Keratinocyte (primary cell): ENCODE data around the gene SLC7A11. TPM values are rescaled to one million over a fixed set of nuclear protein-coding genes. Genes with fewer than 3 reads are reported as not detected.

ENCODE experiments used
- DNase-seq: peaks from one replicate; pipeline ENCODE4 v3.0.0-alpha.2; 2011; ENCODE audit warnings: low read depth, missing footprints, low spot score
- FAIRE-seq: peaks from 2 replicates; lab custom pipeline; 2011; peaks lifted over from hg19 to GRCh38; lab: Jason Lieb, UNC
- H2AFZ ChIP-seq: 2 replicates; pipeline ENCODE4 v1.6.0; 2012; ENCODE audit warnings: low read length, control low read depth, inconsistent platforms; ENCODE audit not compliant: control insufficient read depth
- H3K27ac ChIP-seq: 2 replicates; pipeline ENCODE4 v1.5.1; 2011; ENCODE audit warnings: low read length; ENCODE audit not compliant: control insufficient read depth, insufficient read depth
- H3K27me3 ChIP-seq: 3 replicates; pipeline ENCODE4 v1.6.0; 2011; ENCODE audit warnings: low read length; ENCODE audit not compliant: control insufficient read depth, insufficient read depth; ENCODE audit errors: extremely low read depth
- H3K36me3 ChIP-seq, 2 experiments: 2 replicates in 1 of 2; 3 replicates in 1 of 2; pipeline ENCODE4 v1.5.1; 2011; ENCODE audit warnings: low read length in 2 of 2, mild to moderate bottlenecking in 1 of 2; ENCODE audit not compliant: control insufficient read depth in 2 of 2, insufficient read depth in 2 of 2; ENCODE audit errors: extremely low read depth in 1 of 2
- H3K4me1 ChIP-seq: 3 replicates; pipeline ENCODE4 v1.5.1; 2011; ENCODE audit warnings: low read length; ENCODE audit not compliant: control insufficient read depth, insufficient read depth; ENCODE audit errors: extremely low read depth
- H3K4me2 ChIP-seq: 3 replicates; pipeline ENCODE4 v1.6.0; 2011; ENCODE audit warnings: low read depth, low read length; ENCODE audit not compliant: control insufficient read depth, insufficient read depth; ENCODE audit errors: extremely low read depth
- H3K4me3 ChIP-seq, 3 experiments: fragments of 200-600 bp in 1 of 3; sonication (generic) in 1 of 3; 2 replicates in 2 of 3; 3 replicates in 1 of 3; pipeline ENCODE4 v1.5.1; 2011 to 2016; ENCODE audit warnings: low read length in 3 of 3, mild to moderate bottlenecking in 3 of 3, control low read depth in 2 of 3, inconsistent platforms in 1 of 3, low read depth in 1 of 3, mixed read lengths in 1 of 3, mixed run types in 1 of 3, moderate library complexity in 1 of 3; ENCODE audit not compliant: control insufficient read depth in 2 of 3, insufficient read depth in 2 of 3; ENCODE audit errors: extremely low read depth in 1 of 3
- H3K79me2 ChIP-seq: 2 replicates; pipeline ENCODE4 v1.6.0; 2012; ENCODE audit warnings: low read length; ENCODE audit not compliant: control insufficient read depth, insufficient read depth
- H3K9ac ChIP-seq: 3 replicates; pipeline ENCODE4 v1.6.0; 2011; ENCODE audit warnings: low read length; ENCODE audit not compliant: control insufficient read depth, insufficient read depth; ENCODE audit errors: extremely low read depth
- H3K9me1 ChIP-seq: 3 replicates; pipeline ENCODE4 v1.6.0; 2011; ENCODE audit warnings: low read length; ENCODE audit not compliant: control insufficient read depth, insufficient read depth; ENCODE audit errors: extremely low read depth
- H3K9me3 ChIP-seq: 2 replicates; pipeline ENCODE4 v1.5.1; 2012; ENCODE audit warnings: low read depth, low read length; ENCODE audit not compliant: control insufficient read depth
- H4K20me1 ChIP-seq: 3 replicates; pipeline ENCODE4 v1.6.0; 2011; ENCODE audit warnings: low read length; ENCODE audit not compliant: control insufficient read depth, insufficient read depth; ENCODE audit errors: extremely low read depth
- EZH2 ChIP-seq: IDR thresholded peaks from one replicate; pipeline ENCODE4 v1.6.1; 2012; ENCODE audit warnings: inconsistent platforms, mild to moderate bottlenecking, low read length, moderate library complexity
- dilution Hi-C: fragments of 300-500 bp; cut with MboI; formaldehyde crosslinking; loops from one replicate; pipeline ENCODE4 v1.7.0; 2020; ENCODE audit warnings: low sequenced_read_pairs; ENCODE audit not compliant: extremely low pct_ligation_motif_present
- polyA plus RNA-seq, 5 experiments: library from polyadenylated mRNA; depleted of rRNA in 3 of 5; stranded (reverse) in 3 of 5; stranded (forward) in 1 of 5; unstranded in 1 of 5; fragments of >200 nt; gene quantifications; 1 replicate in 1 of 5; 2 replicates in 3 of 5; 3 replicates in 1 of 5; pipeline versions ENCODE4 v1.2.1 to v1.2.3, GENCODE V29; 2011 to 2012; ENCODE audit warnings: missing spikeins in 2 of 5, low read depth in 1 of 5, low replicate concordance in 1 of 5
- TF ChIP-seq, protein P1 (sequence below), 3 experiments: IDR thresholded peaks in 1 of 3; conservative IDR thresholded peaks in 1 of 3; optimal IDR thresholded peaks in 1 of 3; 2 replicates in 2 of 3; 3 replicates in 1 of 3; pipeline versions ENCODE3 to v1.5.1; 2011; ENCODE audit warnings: low read length in 3 of 3, mild to moderate bottlenecking in 3 of 3, moderate library complexity in 2 of 3, control low read depth in 1 of 3, inconsistent platforms in 1 of 3; ENCODE audit not compliant: insufficient read depth in 2 of 3; ENCODE audit errors: extremely low read depth in 1 of 3

SLC7A11 gene
- polyA plus RNA-seq, 1 donor (not counting 4 experiments of a cell fraction or from before 2014, with no cell fraction given) = 8.4 TPM

DNA sequence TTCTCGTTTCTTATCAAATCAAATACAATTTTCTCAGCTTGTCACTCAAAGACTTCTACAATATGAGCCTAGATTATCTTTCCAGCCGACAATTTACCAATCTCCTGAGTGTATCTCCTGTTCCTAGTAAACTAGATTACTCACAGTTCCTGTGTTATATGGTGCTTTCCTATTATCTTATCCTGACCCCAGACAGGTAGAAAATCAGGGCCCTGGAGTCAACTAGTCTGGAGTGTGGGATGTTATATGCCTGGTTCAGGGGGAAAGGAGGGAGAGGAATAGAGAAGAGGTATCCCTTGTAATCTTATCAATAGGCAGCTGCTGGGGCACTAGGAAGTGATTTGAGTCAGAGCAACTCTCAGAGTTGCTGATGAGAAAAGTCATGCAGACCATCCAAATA lies 127.1 kb downstream of the SLC7A11 start:
- H4K20me1 ChIP-seq = no peaks in the 10 kb centered on the region
- DNase-seq (no peak), FAIRE-seq (no peak)
- H3K36me3 ChIP-seq = no peaks in the 10 kb centered on the region
- peak overlapping the region; percentile 14 for H2AFZ ChIP-seq
- no peak overlapping the region for H3K9ac ChIP-seq
- no peak overlapping the region for H3K4me2 ChIP-seq
- H3K9me3 ChIP-seq = no peaks in the 10 kb centered on the region
- H3K79me2 ChIP-seq = no peaks in the 10 kb centered on the region
- H3K9me1 ChIP-seq = no peaks in the 10 kb centered on the region
- no peaks in the 10 kb centered on the region for H3K27me3 ChIP-seq
- peaks cover 22% of the 10 kb centered on the region for H3K4me1 ChIP-seq
- no peak overlapping the region for H3K4me3 ChIP-seq
- TF ChIP-seq, protein P1, sequence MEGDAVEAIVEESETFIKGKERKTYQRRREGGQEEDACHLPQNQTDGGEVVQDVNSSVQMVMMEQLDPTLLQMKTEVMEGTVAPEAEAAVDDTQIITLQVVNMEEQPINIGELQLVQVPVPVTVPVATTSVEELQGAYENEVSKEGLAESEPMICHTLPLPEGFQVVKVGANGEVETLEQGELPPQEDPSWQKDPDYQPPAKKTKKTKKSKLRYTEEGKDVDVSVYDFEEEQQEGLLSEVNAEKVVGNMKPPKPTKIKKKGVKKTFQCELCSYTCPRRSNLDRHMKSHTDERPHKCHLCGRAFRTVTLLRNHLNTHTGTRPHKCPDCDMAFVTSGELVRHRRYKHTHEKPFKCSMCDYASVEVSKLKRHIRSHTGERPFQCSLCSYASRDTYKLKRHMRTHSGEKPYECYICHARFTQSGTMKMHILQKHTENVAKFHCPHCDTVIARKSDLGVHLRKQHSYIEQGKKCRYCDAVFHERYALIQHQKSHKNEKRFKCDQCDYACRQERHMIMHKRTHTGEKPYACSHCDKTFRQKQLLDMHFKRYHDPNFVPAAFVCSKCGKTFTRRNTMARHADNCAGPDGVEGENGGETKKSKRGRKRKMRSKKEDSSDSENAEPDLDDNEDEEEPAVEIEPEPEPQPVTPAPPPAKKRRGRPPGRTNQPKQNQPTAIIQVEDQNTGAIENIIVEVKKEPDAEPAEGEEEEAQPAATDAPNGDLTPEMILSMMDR (optimal IDR thresholded peaks at IDR 0.05 in 1 of 3, IDR thresholded peaks at IDR 0.05 in 1 of 3, conservative IDR thresholded peaks at IDR 0.05 in 1 of 3; ENCODE audit: extremely low read depth in 1 of 3, insufficient read depth in 2 of 3, low read length in 3 of 3) = no peak
- TF ChIP-seq EZH2 = no peak
- no peak overlapping the region for H3K27ac ChIP-seq
- dilution Hi-C loops = no loop called here

DNA sequence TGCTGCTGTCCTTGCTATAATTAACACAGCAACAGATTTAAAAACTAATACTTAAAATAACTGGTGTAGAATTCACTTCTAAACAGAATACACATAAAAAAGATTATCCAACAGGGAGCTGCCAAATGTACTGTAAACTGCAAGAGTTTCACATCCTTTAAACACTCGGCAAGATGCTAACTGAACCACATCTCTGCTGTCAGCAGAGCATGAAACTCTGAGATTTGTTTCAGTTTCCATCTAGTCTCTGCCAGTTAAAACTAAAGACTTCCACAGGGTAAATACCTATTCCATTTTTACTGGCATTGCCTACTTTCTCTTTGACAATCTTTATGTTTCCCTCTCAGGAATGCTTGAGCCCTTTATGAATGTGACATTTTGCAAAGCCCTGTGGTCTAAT lies 127.7 kb downstream of the SLC7A11 start:
- FAIRE-seq (peak; percentile 41), DNase-seq (no peak)
- H3K36me3 ChIP-seq = no peaks in the 10 kb centered on the region
- dilution Hi-C loops = no loop called here
- no peak overlapping the region for H3K4me3 ChIP-seq
- no peak overlapping the region for H3K9ac ChIP-seq
- no peak overlapping the region for H3K4me2 ChIP-seq
- no peaks in the 10 kb centered on the region for H3K27me3 ChIP-seq
- H3K9me3 ChIP-seq = no peaks in the 10 kb centered on the region
- H2AFZ ChIP-seq = peak overlapping the region; percentile 20
- TF ChIP-seq EZH2 = no peak
- TF ChIP-seq, protein P1 (optimal IDR thresholded peaks at IDR 0.05 in 1 of 3, IDR thresholded peaks at IDR 0.05 in 1 of 3, conservative IDR thresholded peaks at IDR 0.05 in 1 of 3; ENCODE audit: extremely low read depth in 1 of 3, insufficient read depth in 2 of 3, low read length in 3 of 3) = no peak
- H3K4me1 ChIP-seq = peaks cover 22% of the 10 kb centered on the region
- no peaks in the 10 kb centered on the region for H3K79me2 ChIP-seq
- H4K20me1 ChIP-seq = no peaks in the 10 kb centered on the region
- H3K9me1 ChIP-seq = no peaks in the 10 kb centered on the region
- H3K27ac ChIP-seq = no peak overlapping the region
